IMR-90 (cell line): ENCODE measurements around the gene KPRP.

Experiments used
- FOS ChIP-seq: fragments of 150-350 bp; IDR thresholded peaks from 2 replicates; pipeline ENCODE4 v1.6.1; 2016; ENCODE audit warnings: low read depth, low read length
- RAD21 ChIP-seq: IDR thresholded peaks from 2 replicates; pipeline ENCODE4 v1.6.1; 2012; ENCODE audit warnings: low read length, improper control_type of control experiment
- SMC3 ChIP-seq: fragments of 150-350 bp; IDR thresholded peaks from 2 replicates; pipeline ENCODE4 v1.6.1; 2016; ENCODE audit warnings: low read depth, mild to moderate bottlenecking, antibody characterized with exemption, low read length, moderate library complexity
- TF ChIP-seq, protein P1 (sequence below): conservative IDR thresholded peaks from 2 replicates; pipeline ENCODE4 v1.5.1; 2012; ENCODE audit warnings: mild to moderate bottlenecking, low read depth, low read length, improper control_type of control experiment
- TF ChIP-seq, protein P2 (sequence below): fragments of 150-350 bp; IDR thresholded peaks from 2 replicates; pipeline ENCODE4 v1.6.1; 2016; ENCODE audit warnings: low read depth, mild to moderate bottlenecking, low read length, moderate library complexity, borderline replicate concordance
- TF ChIP-seq, protein P3 (sequence below): fragments of 150-350 bp; IDR thresholded peaks from 2 replicates; pipeline ENCODE4 v1.6.1; 2017; ENCODE audit warnings: mild to moderate bottlenecking, antibody characterized with exemption, low read length, low read depth

DNA sequence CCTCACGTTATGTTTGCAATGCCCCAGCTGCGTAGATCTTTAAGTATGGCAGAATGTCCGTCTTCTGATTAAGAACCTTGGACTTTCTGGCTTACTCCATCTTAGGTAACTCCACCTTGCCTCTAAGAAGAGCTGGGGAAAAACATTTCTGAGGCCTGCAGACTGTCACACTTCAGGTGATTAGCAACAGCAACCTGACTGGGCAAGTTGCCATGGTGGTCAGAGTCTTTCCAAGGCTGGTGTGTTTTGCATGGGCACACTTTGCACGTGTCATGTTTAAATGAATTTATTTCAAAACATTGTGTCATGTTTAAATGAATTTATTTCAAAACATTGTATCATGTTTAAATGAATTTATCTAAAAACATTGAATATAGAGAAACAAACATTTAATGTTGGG lies 811 bp downstream of the KPRP start:
- TF ChIP-seq, protein P1, sequence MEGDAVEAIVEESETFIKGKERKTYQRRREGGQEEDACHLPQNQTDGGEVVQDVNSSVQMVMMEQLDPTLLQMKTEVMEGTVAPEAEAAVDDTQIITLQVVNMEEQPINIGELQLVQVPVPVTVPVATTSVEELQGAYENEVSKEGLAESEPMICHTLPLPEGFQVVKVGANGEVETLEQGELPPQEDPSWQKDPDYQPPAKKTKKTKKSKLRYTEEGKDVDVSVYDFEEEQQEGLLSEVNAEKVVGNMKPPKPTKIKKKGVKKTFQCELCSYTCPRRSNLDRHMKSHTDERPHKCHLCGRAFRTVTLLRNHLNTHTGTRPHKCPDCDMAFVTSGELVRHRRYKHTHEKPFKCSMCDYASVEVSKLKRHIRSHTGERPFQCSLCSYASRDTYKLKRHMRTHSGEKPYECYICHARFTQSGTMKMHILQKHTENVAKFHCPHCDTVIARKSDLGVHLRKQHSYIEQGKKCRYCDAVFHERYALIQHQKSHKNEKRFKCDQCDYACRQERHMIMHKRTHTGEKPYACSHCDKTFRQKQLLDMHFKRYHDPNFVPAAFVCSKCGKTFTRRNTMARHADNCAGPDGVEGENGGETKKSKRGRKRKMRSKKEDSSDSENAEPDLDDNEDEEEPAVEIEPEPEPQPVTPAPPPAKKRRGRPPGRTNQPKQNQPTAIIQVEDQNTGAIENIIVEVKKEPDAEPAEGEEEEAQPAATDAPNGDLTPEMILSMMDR = no peak
- TF ChIP-seq, protein P2, sequence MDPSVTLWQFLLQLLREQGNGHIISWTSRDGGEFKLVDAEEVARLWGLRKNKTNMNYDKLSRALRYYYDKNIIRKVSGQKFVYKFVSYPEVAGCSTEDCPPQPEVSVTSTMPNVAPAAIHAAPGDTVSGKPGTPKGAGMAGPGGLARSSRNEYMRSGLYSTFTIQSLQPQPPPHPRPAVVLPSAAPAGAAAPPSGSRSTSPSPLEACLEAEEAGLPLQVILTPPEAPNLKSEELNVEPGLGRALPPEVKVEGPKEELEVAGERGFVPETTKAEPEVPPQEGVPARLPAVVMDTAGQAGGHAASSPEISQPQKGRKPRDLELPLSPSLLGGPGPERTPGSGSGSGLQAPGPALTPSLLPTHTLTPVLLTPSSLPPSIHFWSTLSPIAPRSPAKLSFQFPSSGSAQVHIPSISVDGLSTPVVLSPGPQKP = no peak
- TF ChIP-seq FOS (no peak), RAD21 (no peak), SMC3 (no peak)
- TF ChIP-seq, protein P3, sequence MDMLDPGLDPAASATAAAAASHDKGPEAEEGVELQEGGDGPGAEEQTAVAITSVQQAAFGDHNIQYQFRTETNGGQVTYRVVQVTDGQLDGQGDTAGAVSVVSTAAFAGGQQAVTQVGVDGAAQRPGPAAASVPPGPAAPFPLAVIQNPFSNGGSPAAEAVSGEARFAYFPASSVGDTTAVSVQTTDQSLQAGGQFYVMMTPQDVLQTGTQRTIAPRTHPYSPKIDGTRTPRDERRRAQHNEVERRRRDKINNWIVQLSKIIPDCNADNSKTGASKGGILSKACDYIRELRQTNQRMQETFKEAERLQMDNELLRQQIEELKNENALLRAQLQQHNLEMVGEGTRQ = no peak
